ENCODE results near the gene WDR45. TPM values are rescaled to one million over a fixed set of nuclear protein-coding genes. Genes with fewer than 3 reads are reported as not detected.

The WDR45 gene
- total and polyA plus RNA-seq, 2 experiments from 2014 or later = 54.6 to 62.3 TPM

DNA sequence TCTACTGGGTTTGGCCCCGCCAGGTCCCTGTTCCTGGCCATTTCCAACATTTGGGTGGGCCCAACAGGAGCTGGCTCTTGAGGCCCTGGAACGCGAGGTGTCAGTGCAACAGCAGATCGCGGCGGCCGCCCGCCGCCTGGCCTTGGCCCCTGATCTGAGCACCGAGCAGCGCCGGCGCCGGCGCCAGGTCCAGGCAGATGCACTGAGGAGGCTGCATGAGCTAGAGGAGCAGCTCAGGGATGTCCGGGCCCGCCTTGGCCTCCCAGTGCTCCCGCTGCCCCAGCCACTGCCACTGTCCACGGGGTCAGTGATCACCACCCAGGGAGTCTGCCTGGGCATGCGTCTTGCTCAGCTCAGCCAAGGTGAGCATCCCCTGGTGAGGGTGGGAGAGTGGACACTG lies 15.4 kb downstream of the WDR45 start:
- TF ChIP-seq, protein P1, sequence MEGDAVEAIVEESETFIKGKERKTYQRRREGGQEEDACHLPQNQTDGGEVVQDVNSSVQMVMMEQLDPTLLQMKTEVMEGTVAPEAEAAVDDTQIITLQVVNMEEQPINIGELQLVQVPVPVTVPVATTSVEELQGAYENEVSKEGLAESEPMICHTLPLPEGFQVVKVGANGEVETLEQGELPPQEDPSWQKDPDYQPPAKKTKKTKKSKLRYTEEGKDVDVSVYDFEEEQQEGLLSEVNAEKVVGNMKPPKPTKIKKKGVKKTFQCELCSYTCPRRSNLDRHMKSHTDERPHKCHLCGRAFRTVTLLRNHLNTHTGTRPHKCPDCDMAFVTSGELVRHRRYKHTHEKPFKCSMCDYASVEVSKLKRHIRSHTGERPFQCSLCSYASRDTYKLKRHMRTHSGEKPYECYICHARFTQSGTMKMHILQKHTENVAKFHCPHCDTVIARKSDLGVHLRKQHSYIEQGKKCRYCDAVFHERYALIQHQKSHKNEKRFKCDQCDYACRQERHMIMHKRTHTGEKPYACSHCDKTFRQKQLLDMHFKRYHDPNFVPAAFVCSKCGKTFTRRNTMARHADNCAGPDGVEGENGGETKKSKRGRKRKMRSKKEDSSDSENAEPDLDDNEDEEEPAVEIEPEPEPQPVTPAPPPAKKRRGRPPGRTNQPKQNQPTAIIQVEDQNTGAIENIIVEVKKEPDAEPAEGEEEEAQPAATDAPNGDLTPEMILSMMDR (IDR thresholded peaks at IDR 0.05; ENCODE audit: low read depth, low read length) = no peak
- Histone ChIP-seq H3K4me1 (ENCODE audit: low read depth) (no peaks in the 10 kb centered on the region), H3K4me3 (no peak overlapping the region), H3K9me3 (ENCODE audit: low read depth) (no peaks in the 10 kb centered on the region), H3K27ac (no peak overlapping the region), H3K27me3 (no peaks in the 10 kb centered on the region), H3K36me3 (no peaks in the 10 kb centered on the region)
- no peak for DNase-seq (ENCODE audit: low read depth in 1 of 2, low spot score in 1 of 2)

DNA sequence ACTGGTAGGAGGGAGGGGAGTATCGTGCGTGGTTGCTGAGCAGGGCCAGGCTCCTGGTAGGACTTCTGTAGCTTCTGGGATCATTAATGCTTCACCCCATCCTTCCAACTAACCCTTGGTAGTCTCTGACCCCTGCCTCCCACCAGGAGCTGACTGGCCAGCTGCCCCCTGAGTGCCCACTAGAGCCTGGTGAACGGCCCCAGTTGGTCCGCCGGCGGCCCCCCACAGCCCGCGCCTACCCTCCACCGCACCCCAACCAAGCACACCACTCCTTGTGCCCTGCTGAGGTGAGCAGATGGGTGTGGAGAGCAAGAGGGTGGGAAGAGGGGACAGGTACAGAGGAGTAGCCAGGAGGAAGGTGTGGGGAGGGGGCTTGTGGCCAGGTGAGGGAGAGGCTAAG lies 16.0 kb downstream of the WDR45 start:
- TF ChIP-seq, protein P1 (IDR thresholded peaks at IDR 0.05; ENCODE audit: low read depth, low read length) = no peak
- no peak for DNase-seq (ENCODE audit: low read depth in 1 of 2, low spot score in 1 of 2)
- Histone ChIP-seq H3K9me3 (ENCODE audit: low read depth) (no peaks in the 10 kb centered on the region), H3K27me3 (no peaks in the 10 kb centered on the region), H3K36me3 (no peaks in the 10 kb centered on the region), H3K27ac (no peak overlapping the region), H3K4me3 (no peak overlapping the region), H3K4me1 (ENCODE audit: low read depth) (no peaks in the 10 kb centered on the region)

DNA sequence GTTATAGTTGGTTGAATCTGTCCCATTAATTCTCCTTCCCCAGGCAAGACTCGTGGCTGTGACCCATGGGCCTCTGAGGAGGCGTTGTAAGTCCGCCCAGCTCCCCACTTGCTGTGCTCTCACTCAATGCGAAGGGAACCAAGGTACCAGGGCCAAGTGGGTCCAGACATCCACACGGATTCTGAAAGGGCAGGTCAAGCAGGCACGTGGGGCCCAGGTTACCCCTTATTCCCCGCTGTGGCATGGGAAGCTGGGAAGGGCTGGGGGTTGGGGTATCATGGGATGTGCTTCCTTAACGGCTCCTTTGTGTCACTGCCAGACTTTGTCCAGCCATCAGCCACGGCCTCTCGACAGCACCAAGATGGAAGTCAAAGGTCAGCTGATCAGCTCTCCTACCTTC lies 17.8 kb downstream of the WDR45 start:
- Histone ChIP-seq H3K4me3 (no peak overlapping the region), H3K9me3 (ENCODE audit: low read depth) (no peaks in the 10 kb centered on the region), H3K27ac (no peak overlapping the region), H3K4me1 (ENCODE audit: low read depth) (no peaks in the 10 kb centered on the region), H3K36me3 (no peaks in the 10 kb centered on the region), H3K27me3 (no peaks in the 10 kb centered on the region)
- no peak for DNase-seq (ENCODE audit: low read depth in 1 of 2, low spot score in 1 of 2)
- TF ChIP-seq, protein P1 (IDR thresholded peaks at IDR 0.05; ENCODE audit: low read depth, low read length) = no peak

DNA sequence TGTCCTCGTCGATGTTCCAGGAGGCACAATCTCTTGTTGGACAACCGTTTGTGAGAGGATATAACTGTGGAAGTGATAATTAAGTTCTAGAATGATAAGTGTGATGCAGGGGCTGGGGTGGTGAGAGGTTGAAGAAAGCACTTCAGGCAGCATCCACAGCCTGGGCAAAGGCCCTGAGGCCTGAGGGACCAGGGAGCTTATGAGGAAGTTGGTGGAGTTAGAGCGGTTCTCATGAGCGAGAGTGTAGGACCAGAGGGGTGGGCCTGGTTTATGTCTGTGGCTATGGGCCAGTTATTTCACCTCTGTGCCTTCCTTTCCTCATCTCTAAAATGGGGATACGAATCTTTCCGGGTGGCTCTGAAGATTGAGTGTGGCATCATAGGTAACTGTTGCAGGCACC lies 18.2 kb downstream of the WDR45 start:
- no peaks in the 10 kb centered on the region for H3K4me1 ChIP-seq (ENCODE audit: low read depth)
- DNase-seq (ENCODE audit: low read depth in 1 of 2, low spot score in 1 of 2) = no peak
- H3K4me3 ChIP-seq = no peak overlapping the region
- no peaks in the 10 kb centered on the region for H3K27me3 ChIP-seq
- no peaks in the 10 kb centered on the region for H3K9me3 ChIP-seq (ENCODE audit: low read depth)
- TF ChIP-seq, protein P1 (IDR thresholded peaks at IDR 0.05; ENCODE audit: low read depth, low read length) = no peak
- no peaks in the 10 kb centered on the region for H3K36me3 ChIP-seq
- H3K27ac ChIP-seq = no peak overlapping the region

DNA sequence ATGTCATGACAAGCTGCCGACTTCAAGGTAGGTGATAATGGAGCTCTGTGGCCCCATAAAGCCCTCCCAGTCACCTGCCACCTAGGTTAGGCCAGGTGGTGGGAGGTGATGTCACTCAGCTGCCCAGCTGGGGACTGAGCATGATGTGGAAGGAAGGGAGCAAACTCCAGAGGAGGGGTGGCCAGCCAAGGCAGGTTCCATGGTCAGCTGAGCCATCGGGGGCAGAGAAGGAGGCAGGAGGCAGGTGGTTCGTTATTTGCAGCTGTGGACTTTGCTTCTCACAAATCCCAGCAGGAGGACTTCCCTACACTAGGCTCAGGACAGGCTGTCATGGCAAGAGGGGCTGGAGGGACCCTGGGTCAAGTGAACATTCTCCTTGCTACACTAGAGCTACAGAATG lies 18.8 kb downstream of the WDR45 start:
- Histone ChIP-seq H3K27ac (no peak overlapping the region), H3K4me3 (no peak overlapping the region)
- TF ChIP-seq, protein P1 (IDR thresholded peaks at IDR 0.05; ENCODE audit: low read depth, low read length) = no peak

DNA sequence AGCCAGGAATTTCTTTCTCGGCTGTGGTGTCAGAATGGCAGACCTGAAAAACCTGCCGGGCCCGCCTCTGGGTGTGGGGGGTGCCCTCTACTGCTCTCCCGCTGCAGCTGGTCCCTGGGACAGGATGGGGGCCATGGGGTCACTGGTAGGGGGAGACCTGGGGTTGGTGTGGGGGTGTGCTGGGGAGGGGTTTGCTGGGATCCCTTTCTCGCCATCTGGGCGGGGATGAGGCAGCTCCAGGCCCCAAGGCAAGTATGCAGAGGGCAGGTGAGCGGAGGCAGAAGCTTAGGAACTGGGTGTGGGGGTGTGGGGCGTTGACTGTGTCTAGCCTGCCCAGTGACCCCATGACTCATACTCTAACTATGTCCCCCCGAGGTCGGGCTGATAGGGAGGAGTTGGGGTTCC lies 20.0 kb downstream of the WDR45 start:
- no peaks in the 10 kb centered on the region for H3K36me3 ChIP-seq
- DNase-seq (ENCODE audit: low read depth in 1 of 2, low spot score in 1 of 2) = no peak
- H3K4me3 ChIP-seq = no peak overlapping the region
- TF ChIP-seq, protein P1 (IDR thresholded peaks at IDR 0.05; ENCODE audit: low read depth, low read length) = no peak
- no peaks in the 10 kb centered on the region for H3K9me3 ChIP-seq (ENCODE audit: low read depth)
- H3K27me3 ChIP-seq = no peaks in the 10 kb centered on the region
- no peaks in the 10 kb centered on the region for H3K4me1 ChIP-seq (ENCODE audit: low read depth)
- H3K27ac ChIP-seq = no peak overlapping the region

More for the DNA sequence above, 18.8 kb downstream of the WDR45 start:
- Histone ChIP-seq H3K27me3 (no peaks in the 10 kb centered on the region), H3K4me1 (ENCODE audit: low read depth) (no peaks in the 10 kb centered on the region), H3K36me3 (no peaks in the 10 kb centered on the region), H3K9me3 (ENCODE audit: low read depth) (no peaks in the 10 kb centered on the region)
- DNase-seq (ENCODE audit: low read depth in 1 of 2, low spot score in 1 of 2) = no peak
